HG02588 (cell line): ENCODE measurements around the gene CHMP2A.
"Not testable (repeated sequence)": the region's sequence is repeated elsewhere in the genome, so short reads cannot be mapped to it uniquely, and the experiment has no call there.

Experiments
- ATAC-seq: cut with Tn5 transposase; IDR thresholded peaks from one replicate; pipeline ENCODE4 v1.9.1; 2021; ENCODE audit warnings: mild to moderate bottlenecking, moderate library complexity; ENCODE audit not compliant: unreplicated experiment

Gene CHMP2A

DNA sequence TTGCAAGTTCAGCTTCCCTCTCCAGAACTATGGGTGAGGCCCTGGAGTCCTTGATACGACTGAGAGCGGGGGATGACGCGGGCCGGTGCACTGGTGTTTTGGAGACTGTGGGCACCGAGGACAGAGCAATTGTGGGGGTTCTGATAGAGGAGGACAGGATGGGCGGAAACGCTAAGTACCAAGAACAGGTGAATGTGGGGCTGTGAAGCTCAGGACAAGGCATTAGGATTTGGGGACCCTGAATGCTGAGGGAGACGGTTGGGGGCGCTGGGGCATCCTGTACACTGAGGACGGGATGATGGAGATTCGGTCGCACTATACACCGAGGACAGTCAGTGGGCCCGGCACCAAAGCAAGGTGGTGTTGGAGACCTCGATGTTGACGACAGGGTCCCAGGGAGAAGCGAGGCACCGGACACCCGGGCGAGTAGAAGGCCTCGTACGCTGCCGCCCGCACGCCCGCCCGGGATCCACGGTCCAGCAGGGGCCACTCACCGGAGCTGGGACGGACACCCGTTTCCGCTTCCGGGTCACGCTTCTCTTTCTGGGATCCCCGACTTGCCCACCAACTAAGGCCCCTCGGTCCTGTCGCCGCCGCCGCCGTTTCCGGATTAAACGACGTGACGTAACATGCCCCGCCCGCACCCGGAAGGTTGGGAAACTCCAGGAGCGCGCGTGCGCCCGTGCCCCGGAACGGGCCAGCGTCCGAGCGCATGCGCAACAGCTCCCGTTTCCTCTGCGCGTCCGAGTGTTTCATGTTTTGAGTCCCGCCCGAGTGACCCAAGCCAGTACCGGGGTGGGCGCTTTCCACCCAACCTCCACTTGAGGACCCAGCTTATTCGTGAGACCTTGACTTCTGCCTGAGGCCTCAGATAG lies at the start of gene CHMP2A:
Gene CHMP2A (minus strand): TSS at position 612 of the 875 bp plus-strand sequence. CDS start 893 bp downstream, outside the sequence.
- ATAC-seq = peak; percentile 25

GRCh38 chr19:58586133-58586765 lies 31.3 kb upstream of the CHMP2A start:
- ATAC-seq = no peak

- ATAC-seq = no peak
These were observed 30.7 kb upstream of the CHMP2A start for GRCh38 chr19:58585442-58586132.

GRCh38 chr19:58584498-58585441 lies 29.9 kb upstream of the CHMP2A start:
- ATAC-seq = no peak

- no peak for ATAC-seq
These were observed 28.1 kb upstream of the CHMP2A start for GRCh38 chr19:58582985-58583384.

GRCh38 chr19:58581227-58582141 lies 26.6 kb upstream of the CHMP2A start:
- ATAC-seq = no peak

DNA sequence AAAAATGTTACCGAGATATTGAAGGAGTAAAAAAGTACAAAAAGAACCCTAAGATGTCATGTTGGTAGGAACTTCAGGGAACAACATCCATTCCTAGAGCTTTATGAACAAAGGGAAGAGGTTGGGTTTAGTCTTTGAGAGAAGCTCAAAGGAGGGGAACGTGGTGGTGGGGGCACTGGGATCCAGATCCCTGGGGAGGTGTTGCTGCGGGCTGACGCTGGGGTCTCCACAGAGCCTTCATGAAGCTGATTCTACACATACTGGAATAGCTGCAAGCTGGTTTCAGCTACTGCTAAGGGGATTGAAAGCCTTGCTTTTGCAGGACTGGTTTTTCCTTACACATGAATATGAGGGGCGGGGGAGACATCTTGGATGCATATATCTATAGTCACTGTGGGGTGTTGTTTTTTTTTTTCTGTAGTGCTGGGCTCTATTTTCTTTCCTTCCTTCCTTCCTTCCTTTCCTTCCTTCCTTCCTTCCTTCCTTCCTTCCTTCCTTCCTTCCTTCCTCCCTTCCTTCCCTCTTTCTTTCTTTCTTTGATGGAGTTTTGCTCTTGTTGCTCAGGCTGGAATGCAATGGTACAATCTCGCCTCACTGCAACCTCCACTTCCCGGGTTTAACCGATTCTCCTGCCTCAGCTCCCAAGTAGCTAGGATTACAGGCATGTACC lies 24.7 kb upstream of the CHMP2A start:
- ATAC-seq = no peak

GRCh38 chr19:58578012-58578925 lies 23.4 kb upstream of the CHMP2A start:
- no peak for ATAC-seq

DNA sequence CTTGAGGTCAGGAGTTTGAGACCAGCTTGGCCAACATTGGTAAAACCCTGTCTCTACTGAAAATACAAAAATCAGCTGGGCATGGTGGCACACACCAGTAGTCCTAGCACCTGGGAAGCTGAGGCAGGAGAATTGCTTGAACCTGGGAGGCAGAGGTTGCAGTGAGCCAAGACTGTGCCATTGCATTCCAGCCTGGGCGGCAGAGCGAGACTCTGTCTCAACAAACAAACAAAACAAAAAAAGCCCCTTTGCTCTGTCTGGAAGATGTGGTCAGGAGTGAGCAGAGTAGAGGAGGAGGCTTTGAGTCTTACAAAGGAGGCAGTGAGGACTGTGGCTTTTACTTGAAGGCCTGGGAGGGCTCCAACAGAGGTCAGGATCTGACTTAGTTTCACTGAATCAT lies 22.7 kb upstream of the CHMP2A start:
- not testable (repeated sequence) for ATAC-seq

DNA sequence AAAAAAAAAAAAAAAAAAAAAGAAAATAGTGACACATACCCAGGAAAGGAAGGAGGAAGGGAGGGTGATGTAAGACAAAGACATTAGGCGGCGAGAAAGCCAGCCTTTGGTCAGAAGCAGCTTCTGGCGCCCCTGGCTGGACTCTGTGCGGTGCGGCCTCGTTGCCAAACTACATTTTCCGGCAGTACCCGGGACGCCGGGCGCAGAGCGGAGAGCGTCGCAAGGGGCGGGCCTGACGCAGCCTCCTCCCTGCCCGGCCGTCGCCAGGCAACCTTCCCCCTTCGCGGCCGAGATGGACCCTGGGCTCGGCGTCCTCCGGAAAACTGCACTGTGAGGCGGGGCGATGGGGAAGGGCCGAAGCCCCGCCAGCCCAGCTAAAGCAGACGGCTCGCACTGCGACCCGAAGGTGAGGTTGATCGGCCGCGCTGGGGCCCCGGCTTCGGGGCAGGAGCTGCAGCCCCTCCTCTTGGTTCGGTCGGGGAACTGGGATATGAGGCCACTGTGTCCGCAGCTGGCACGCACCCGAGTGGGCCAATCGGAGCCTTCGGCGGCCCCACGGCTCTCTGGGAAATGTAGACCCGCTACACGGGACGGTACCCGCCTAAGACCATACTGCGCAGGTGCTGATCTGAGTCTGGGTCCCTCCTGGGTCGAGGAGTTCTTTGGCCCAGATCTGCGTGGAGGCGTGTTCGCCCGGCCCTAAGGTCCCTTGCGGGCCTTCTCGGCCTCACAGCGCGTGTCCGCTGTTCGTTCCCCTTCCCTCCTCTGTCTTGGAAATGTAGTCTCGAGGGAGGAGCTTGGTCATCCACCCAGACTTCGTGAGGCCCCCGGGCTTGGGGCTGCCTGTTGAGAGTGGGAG lies 20.5 kb upstream of the CHMP2A start:
- peak; percentile 39 for ATAC-seq

DNA sequence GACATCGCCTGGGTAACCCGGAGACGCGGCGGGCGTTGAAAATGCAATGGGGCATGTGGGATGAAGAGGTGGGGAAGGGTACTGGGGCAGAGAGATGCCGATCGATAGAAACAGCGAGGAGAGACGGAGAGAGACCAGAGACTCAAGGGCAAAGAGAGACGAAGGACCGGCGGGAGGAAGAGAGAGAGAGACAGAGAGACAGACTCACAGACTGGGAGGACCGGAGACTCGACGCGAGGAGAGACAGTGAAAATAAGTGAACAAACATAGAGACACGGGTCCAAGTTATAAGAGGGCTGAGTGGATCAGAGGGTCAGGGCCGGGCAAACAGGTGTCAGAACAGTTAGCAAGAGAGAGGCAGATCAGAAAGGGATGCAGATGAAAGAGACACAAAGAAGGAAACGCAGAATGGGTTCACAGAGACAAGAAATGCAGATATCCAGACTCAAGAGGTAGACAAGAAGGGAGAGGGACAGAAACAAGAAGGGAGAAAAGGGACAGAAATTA lies 18.8 kb upstream of the CHMP2A start:
- no peak for ATAC-seq

GRCh38 chr19:58572818-58573657 lies 18.1 kb upstream of the CHMP2A start, which contains the start of gene MZF1:
MZF1 (minus strand) TSS chr19:58573335; CDS start chr19:58571389, 1,946 bp downstream.
- peak; percentile 52 for ATAC-seq

DNA sequence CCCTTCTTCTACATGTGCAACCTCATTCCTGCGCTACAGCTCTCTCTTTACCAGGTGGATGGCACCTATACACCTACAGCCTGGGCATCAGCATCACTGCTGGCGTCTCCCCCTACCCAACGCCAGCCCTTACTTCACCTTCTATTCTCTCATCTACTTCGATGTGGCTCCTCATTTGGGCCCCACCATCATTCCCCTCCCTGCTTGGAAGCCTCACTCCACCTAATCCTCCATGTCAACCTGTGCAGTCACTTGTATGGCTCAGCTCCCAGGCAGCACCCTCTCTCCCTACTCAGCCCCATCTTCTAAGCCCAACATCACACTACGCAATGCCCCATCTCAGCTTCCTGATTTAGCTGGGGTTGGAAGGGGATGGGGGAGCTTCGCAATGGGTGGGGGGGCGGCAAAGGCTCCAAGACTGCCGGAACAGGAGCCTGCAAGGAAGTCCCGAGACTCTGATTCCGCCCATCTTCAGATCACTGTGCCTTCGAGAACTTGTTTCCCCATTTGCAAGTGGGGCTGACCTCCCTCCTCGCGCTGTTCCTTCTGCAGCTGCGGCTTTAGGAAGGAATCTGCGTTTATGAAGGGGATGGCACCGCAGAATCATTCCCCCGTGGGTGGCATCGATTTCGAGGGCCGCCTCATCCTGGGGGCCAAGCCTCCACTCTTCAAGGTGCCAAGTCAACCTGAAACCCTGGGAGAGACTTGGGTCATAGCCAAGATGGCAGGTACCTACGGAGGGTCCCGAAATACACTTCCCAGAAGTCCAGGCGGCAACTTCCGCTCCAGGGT lies 17.3 kb upstream of the CHMP2A start:
- no peak for ATAC-seq

DNA sequence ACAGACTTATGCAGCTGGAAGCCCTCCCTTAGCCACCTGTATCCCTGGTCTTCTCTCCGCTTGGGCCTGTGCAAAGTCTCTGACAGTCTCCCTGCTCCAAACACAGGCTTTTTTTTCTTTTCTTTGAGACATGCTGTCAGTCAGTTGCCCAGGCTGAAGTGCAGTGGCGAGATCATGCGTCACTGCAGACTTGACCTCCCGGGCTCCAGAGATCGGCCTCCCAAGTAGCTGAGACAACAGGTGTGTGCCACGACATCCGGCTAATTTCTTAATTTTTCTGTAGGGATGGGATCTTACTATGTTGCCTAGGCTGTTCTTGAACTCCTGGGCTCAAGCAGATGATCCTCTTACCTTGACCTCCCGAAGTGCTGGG lies 16.7 kb upstream of the CHMP2A start:
- ATAC-seq = no peak
